RWPE2 (cell line): ENCODE measurements around the gene TGM5.

Experiments
- ATAC-seq: fragments of 200-7000 bp; cut with Tn5 transposase; 3 replicates; pipeline ENCODE4 v1.9.1; 2021; ENCODE audit warnings: low read depth
- DNase-seq: peaks from one replicate; pipeline ENCODE4 v3.0.0-alpha.2; 2020; ENCODE audit warnings: low spot score
- H3K27ac ChIP-seq: fragments of 450-650 bp; 2 replicates; pipeline ENCODE4 v1.5.1; 2017; ENCODE audit warnings: mild to moderate bottlenecking; ENCODE audit not compliant: poor library complexity, severe bottlenecking
- H3K27me3 ChIP-seq: fragments of 250-450 bp; sonication (Bioruptor Pico); 2 replicates; pipeline ENCODE4 v1.5.1; 2021; ENCODE audit warnings: mild to moderate bottlenecking, moderate library complexity; ENCODE audit not compliant: insufficient read depth, poor library complexity, severe bottlenecking
- H3K36me3 ChIP-seq: fragments of 250-450 bp; sonication (Bioruptor Pico); 2 replicates; pipeline ENCODE4 v1.5.1; 2020; ENCODE audit warnings: low read depth, mild to moderate bottlenecking, moderate library complexity
- H3K4me1 ChIP-seq: fragments of 250-450 bp; sonication (Bioruptor Pico); 2 replicates; pipeline ENCODE4 v1.5.1; 2021; ENCODE audit warnings: mild to moderate bottlenecking, moderate library complexity; ENCODE audit not compliant: insufficient read depth, poor library complexity, severe bottlenecking
- H3K4me3 ChIP-seq: fragments of 250-450 bp; sonication (Bioruptor Pico); 2 replicates; pipeline ENCODE4 v1.5.1; 2021; ENCODE audit warnings: mild to moderate bottlenecking, moderate library complexity; ENCODE audit not compliant: severe bottlenecking
- H3K9me3 ChIP-seq: fragments of 250-450 bp; sonication (Bioruptor Pico); 2 replicates; pipeline ENCODE4 v1.5.1; 2021; ENCODE audit warnings: mild to moderate bottlenecking, moderate library complexity; ENCODE audit not compliant: severe bottlenecking
- TF ChIP-seq, protein P1 (sequence below): fragments of 450-650 bp; IDR thresholded peaks from one replicate; pipeline ENCODE4 v1.5.1; 2017; ENCODE audit warnings: mild to moderate bottlenecking, moderate library complexity; ENCODE audit not compliant: poor library complexity, severe bottlenecking

The TGM5 gene

GRCh38 chr15:43287254-43287653 is 20.5 kb upstream of the TGM5 start:
- Histone ChIP-seq H3K27ac (no peak overlapping the region), H3K36me3 (no peaks in the 10 kb centered on the region), H3K4me1 (no peaks in the 10 kb centered on the region), H3K4me3 (no peak overlapping the region), H3K9me3 (no peaks in the 10 kb centered on the region), H3K27me3 (no peaks in the 10 kb centered on the region)
- TF ChIP-seq, protein P1, sequence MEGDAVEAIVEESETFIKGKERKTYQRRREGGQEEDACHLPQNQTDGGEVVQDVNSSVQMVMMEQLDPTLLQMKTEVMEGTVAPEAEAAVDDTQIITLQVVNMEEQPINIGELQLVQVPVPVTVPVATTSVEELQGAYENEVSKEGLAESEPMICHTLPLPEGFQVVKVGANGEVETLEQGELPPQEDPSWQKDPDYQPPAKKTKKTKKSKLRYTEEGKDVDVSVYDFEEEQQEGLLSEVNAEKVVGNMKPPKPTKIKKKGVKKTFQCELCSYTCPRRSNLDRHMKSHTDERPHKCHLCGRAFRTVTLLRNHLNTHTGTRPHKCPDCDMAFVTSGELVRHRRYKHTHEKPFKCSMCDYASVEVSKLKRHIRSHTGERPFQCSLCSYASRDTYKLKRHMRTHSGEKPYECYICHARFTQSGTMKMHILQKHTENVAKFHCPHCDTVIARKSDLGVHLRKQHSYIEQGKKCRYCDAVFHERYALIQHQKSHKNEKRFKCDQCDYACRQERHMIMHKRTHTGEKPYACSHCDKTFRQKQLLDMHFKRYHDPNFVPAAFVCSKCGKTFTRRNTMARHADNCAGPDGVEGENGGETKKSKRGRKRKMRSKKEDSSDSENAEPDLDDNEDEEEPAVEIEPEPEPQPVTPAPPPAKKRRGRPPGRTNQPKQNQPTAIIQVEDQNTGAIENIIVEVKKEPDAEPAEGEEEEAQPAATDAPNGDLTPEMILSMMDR: no peak
- DNase-seq: no peak
- 0 out of 3 replicates have a peak, but pooled peaks have one; percentile 13 for ATAC-seq

DNA sequence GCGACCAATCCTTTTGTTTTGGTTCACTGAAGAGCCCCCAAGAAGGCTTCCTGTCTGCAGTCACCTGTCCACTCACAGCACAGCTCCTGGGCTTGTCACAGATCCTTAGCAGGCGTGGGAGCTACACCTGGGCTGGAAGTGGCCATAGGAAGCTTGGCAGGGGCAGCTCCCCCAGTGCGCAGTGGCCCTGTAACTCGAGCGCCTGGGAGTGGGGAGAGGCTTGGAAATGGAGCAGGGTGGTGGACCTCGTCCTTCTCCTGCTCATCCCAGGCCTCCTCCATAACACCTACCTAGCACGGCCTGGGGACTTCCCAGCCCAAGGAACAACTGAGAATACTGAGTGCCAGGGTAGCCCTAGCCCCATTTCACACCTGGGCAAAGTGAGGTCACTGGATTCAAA is 19.3 kb upstream of the TGM5 start:
- no peaks in the 10 kb centered on the region for H3K9me3 ChIP-seq
- ATAC-seq: peak; percentile 18; the same call in 2 of the 3 replicates
- H3K4me3 ChIP-seq: no peak overlapping the region
- H3K36me3 ChIP-seq: no peaks in the 10 kb centered on the region
- no peak for DNase-seq
- H3K27me3 ChIP-seq: no peaks in the 10 kb centered on the region
- no peaks in the 10 kb centered on the region for H3K4me1 ChIP-seq
- TF ChIP-seq, protein P1: no peak
- H3K27ac ChIP-seq: no peak overlapping the region

- DNase-seq (no peak), ATAC-seq (peak; percentile 72)
- Histone ChIP-seq H3K9me3 (no peaks in the 10 kb centered on the region), H3K4me3 (no peak overlapping the region), H3K27ac (no peak overlapping the region), H3K27me3 (no peaks in the 10 kb centered on the region), H3K36me3 (no peaks in the 10 kb centered on the region), H3K4me1 (no peaks in the 10 kb centered on the region)
- TF ChIP-seq, protein P1: peak; percentile 98
Measured at GRCh38 chr15:43285609-43286037, 18.9 kb upstream of the TGM5 start.

- no peaks in the 10 kb centered on the region for H3K36me3 ChIP-seq
- H3K4me3 ChIP-seq: no peak overlapping the region
- no peaks in the 10 kb centered on the region for H3K4me1 ChIP-seq
- no peak for ATAC-seq
- H3K27ac ChIP-seq: no peak overlapping the region
- no peaks in the 10 kb centered on the region for H3K27me3 ChIP-seq
- TF ChIP-seq, protein P1: no peak
- no peak for DNase-seq
- no peaks in the 10 kb centered on the region for H3K9me3 ChIP-seq
Measured at GRCh38 chr15:43283526-43283925, 16.8 kb upstream of the TGM5 start.

DNA sequence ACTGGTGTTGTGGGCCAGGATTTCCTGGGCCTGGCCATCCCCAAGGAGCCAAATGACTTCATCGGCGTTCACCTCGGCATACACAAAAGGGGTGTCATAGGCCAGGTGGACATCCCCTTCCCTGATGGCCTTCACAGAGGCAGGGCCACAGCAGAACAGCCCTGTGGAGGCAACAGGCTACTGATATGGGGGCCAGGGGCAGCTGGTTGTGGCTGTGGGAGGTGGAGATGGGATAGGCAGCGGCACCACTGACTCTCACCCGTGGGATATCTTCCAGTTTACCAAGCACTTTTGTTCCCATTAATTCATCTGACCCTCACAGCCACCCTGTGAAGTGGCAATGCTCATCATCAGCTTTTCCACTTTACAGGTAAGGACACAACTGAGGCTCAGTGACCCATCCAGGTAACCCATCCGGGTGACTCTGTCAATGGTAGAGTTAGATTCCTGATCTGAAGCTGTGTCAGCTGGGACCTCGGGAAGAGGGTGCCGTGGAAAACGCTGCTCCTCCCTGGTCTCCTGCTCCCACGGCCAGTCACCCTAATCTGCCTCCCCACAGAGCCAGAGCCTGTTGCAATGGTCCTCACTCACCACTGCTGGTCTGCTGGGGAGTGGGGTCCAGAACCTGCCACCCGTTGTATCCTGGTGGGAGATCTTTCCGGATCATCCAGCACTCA is 15.3 kb upstream of the TGM5 start:
- DNase-seq (no peak), ATAC-seq (no peak)
- no peak overlapping the region for H3K4me3 ChIP-seq
- TF ChIP-seq, protein P1: no peak
- H3K4me1 ChIP-seq: no peaks in the 10 kb centered on the region
- no peaks in the 10 kb centered on the region for H3K27me3 ChIP-seq
- H3K27ac ChIP-seq: no peak overlapping the region
- H3K9me3 ChIP-seq: no peaks in the 10 kb centered on the region
- H3K36me3 ChIP-seq: no peaks in the 10 kb centered on the region
